Stomach (tissue), 9 donors: ENCODE data around the gene C10orf67. TPM values are rescaled to one million over a fixed set of nuclear protein-coding genes. Genes with fewer than 3 reads are reported as not detected.

Source experiments
- DNase-seq, 2 donors: peaks; one replicate each; pipeline versions ENCODE4 v3.0.0 to v3.0.0-alpha.2; 2013 to 2019
- H3K27ac ChIP-seq, 5 donors: fragments of 200-600 bp in 4 of 5; sonication (generic) in 4 of 5; one replicate each; pipeline ENCODE4 v1.5.1; 2013 to 2019; ENCODE audit warnings: mild to moderate bottlenecking in 1 of 5, moderate library complexity in 1 of 5
- H3K27me3 ChIP-seq, 3 donors: fragments of 200-600 bp; sonication (generic); one replicate each; pipeline ENCODE4 v1.5.1; 2017 to 2019; ENCODE audit warnings: mixed run types in 1 of 3
- H3K36me3 ChIP-seq, 4 donors: fragments of 200-600 bp; sonication (generic); 1 replicate in 3 of 4; 2 replicates in 1 of 4; pipeline ENCODE4 v1.5.1; 2016 to 2019
- H3K4me1 ChIP-seq, 4 donors: fragments of 200-600 bp; sonication (generic); one replicate each; pipeline ENCODE4 v1.5.1; 2016 to 2019
- H3K4me3 ChIP-seq, 4 donors: fragments of 200-600 bp; sonication (generic) in 3 of 4; one replicate each; pipeline ENCODE4 v1.5.1; 2016 to 2019; ENCODE audit warnings: mild to moderate bottlenecking in 1 of 4
- H3K9me3 ChIP-seq, 4 donors: fragments of 200-600 bp; sonication (generic); one replicate each; pipeline ENCODE4 v1.5.1; 2016 to 2019
- EP300 ChIP-seq: sonication (generic); formaldehyde crosslinking; IDR thresholded peaks from one replicate; pipeline ENCODE4 v1.6.1; 2017; ENCODE audit warnings: antibody characterized with exemption
- POLR2A ChIP-seq, 4 donors: fragments of 450-650 bp; IDR thresholded peaks; one replicate each; pipeline ENCODE4 v1.6.1; 2016; ENCODE audit warnings: antibody characterized with exemption in 4 of 4, control low read depth in 2 of 4, mild to moderate bottlenecking in 1 of 4, moderate library complexity in 1 of 4
- POLR2AphosphoS5 ChIP-seq, 3 donors: sonication (generic); formaldehyde crosslinking; IDR thresholded peaks; one replicate each; pipeline ENCODE4 v1.6.1; 2016; ENCODE audit warnings: antibody characterized with exemption in 3 of 3
- WGBS, 5 donors: extraction: QIAGEN DNeasy Blood & Tissue Kit in 3 of 5; methylation state at CpG; one replicate each; pipeline versions ENCODE4 v1.1.5 to v1.1.7; 2013 to 2018; 5-methylcytosine and 5-hydroxymethylcytosine counted together
- intact Hi-C: fragments of 100-400 bp; cut with DNase I; formaldehyde crosslinking; loops from one replicate; pipeline ENCODE4 v1.15.1; 2023; ENCODE audit warnings: low total_unique reads
- polyA plus RNA-seq, 3 donors: library from polyadenylated mRNA; stranded (reverse); fragments of 200-250 nt; gene quantifications; one replicate each; pipeline ENCODE4 v1.2.3, GENCODE V29; 2013
- total RNA-seq, 5 donors: library from RNA; depleted of rRNA; stranded (reverse); fragments of >200 nt; gene quantifications; one replicate each; pipeline versions ENCODE4 v1.1.0 to v1.2.3, GENCODE V29; 2014 to 2016
- TF ChIP-seq, protein P1 (sequence below), 7 experiments: fragments of 450-650 bp in 4 of 7; fragments of 200-600 bp in 3 of 7; sonication (generic) in 3 of 7; IDR thresholded peaks; one replicate each; pipeline ENCODE4 v1.5.1; 2016 to 2019; ENCODE audit warnings: antibody characterized with exemption in 7 of 7, control low read depth in 2 of 7, mild to moderate bottlenecking in 1 of 7
- donor health status: healthy with polysubstance abuse.
- donor health status: Bipolar disorder and iron deficiency.
- donor health status: healthy.

The C10orf67 gene
- total and polyA plus RNA-seq, 8 donors, result 0.18 to 1.2 (median 0.31) TPM; not detected in 5

DNA sequence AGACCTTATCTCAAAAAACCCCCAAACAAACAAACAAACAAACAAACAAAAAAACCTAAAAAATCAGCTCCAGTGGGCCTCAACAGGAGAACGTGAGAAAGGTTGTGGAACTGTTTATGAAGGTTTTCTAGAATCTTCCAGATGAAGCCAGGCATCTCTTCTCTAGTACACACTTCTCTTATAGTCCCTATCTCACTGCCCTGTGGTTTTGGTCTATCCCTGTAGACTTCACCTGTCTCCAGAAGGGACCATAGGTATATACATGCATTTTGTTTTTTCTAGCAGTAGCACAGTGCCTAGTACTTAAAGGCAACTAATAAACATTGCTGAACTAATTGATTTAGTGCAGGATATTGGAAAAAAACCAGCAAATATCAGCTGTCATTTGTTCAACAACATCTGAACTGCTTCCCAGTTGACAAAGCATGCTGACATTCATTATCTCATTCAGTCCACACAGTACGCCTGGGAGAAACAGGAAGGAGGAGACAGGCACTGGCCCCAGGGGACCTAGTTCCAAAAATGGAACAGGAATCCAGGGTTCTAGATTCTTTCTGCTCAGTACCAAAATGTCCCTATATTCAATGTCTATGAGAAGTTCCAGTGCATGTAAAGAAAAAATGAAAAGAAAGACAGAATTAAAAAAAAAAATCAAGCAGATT is 59.8 kb downstream of the C10orf67 start:
- Histone ChIP-seq H3K36me3 (no peaks in the 10 kb centered on the region), H3K4me3 (no peak overlapping the region), H3K27me3 (peaks cover 0 to 9% (median 8%) of the 10 kb centered on the region in 3 donors), H3K4me1 (peaks cover 0 to 7% (median 0%) of the 10 kb centered on the region in 4 donors), H3K9me3 (no peaks in the 10 kb centered on the region), H3K27ac (no peak overlapping the region)
- WGBS, 5 donors, result 25 to 44% (median 35%) methylated on average over 2 of the region's 2 CpGs
- TF ChIP-seq EP300, result no peak
- TF ChIP-seq, protein P1, sequence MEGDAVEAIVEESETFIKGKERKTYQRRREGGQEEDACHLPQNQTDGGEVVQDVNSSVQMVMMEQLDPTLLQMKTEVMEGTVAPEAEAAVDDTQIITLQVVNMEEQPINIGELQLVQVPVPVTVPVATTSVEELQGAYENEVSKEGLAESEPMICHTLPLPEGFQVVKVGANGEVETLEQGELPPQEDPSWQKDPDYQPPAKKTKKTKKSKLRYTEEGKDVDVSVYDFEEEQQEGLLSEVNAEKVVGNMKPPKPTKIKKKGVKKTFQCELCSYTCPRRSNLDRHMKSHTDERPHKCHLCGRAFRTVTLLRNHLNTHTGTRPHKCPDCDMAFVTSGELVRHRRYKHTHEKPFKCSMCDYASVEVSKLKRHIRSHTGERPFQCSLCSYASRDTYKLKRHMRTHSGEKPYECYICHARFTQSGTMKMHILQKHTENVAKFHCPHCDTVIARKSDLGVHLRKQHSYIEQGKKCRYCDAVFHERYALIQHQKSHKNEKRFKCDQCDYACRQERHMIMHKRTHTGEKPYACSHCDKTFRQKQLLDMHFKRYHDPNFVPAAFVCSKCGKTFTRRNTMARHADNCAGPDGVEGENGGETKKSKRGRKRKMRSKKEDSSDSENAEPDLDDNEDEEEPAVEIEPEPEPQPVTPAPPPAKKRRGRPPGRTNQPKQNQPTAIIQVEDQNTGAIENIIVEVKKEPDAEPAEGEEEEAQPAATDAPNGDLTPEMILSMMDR (IDR thresholded peaks at IDR 0.05), result no peak
- TF ChIP-seq POLR2AphosphoS5 (IDR thresholded peaks at IDR 0.05), result no peak
- no peak for TF ChIP-seq POLR2A (IDR thresholded peaks at IDR 0.05)
- no peak for DNase-seq
- intact Hi-C loops, result no loop called here

DNA sequence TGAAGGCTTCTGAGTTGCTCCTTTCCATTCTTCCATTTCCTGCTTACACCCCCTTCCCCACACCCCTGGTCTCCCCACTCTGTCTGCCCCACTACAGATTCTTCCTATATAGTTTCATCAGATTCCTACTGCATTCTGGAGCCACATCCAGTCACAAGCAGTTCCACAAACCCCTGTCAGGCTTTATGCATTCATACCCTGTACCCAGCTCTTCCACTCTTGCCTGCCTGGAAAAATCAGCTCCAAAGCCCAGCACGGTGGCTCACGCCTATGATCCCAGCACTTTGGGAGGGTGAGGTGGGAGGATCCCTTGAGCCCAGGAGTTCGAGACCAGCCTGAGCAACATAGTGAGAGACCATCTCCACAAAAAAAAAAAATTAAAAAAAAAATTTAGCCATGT is 60.4 kb downstream of the C10orf67 start:
- peaks cover 0 to 7% (median 0%) of the 10 kb centered on the region in 4 donors for H3K4me1 ChIP-seq
- H3K36me3 ChIP-seq, result no peaks in the 10 kb centered on the region
- TF ChIP-seq POLR2AphosphoS5 (IDR thresholded peaks at IDR 0.05) (no peak), EP300 (no peak), POLR2A (IDR thresholded peaks at IDR 0.05) (no peak)
- TF ChIP-seq, protein P1 (IDR thresholded peaks at IDR 0.05), result no peak
- DNase-seq, result no peak
- H3K9me3 ChIP-seq, result no peaks in the 10 kb centered on the region
- intact Hi-C loops, result no loop called here
- no peak overlapping the region for H3K4me3 ChIP-seq
- H3K27ac ChIP-seq, result no peak overlapping the region
- 61 to 72% (median 64%) methylated on average over 3 of the region's 3 CpGs for WGBS, 5 donors
- H3K27me3 ChIP-seq, result peaks cover 0 to 10% (median 8%) of the 10 kb centered on the region in 3 donors

DNA sequence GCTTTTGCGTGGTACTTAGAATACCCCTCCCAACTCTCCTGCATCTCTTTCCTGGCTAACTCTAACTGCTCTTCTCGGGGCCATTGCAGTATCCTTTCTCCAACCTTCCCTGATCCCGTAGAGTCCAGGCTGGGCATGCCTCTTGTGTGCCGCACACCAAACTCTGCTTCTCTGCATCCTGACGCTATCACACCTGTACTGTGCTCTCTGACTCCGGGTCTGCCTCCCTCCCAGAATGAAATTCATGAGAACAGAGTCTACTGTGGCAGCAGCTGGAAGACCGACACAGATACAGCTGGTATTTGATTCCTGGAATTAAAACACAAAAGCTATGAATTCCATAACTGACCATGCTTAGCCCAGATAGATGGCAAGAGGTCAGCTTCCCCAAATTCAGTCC is 60.9 kb downstream of the C10orf67 start:
- Histone ChIP-seq H3K27ac (no peak overlapping the region), H3K4me3 (no peak overlapping the region), H3K36me3 (no peaks in the 10 kb centered on the region), H3K9me3 (no peaks in the 10 kb centered on the region), H3K4me1 (peaks cover 0 to 7% (median 0%) of the 10 kb centered on the region in 4 donors), H3K27me3 (peaks cover 0 to 13% (median 8%) of the 10 kb centered on the region in 3 donors)
- TF ChIP-seq, protein P1 (IDR thresholded peaks at IDR 0.05), result no peak
- TF ChIP-seq POLR2AphosphoS5 (IDR thresholded peaks at IDR 0.05) (no peak), EP300 (no peak), POLR2A (IDR thresholded peaks at IDR 0.05) (no peak)
- intact Hi-C loops, result no loop called here
- no peak for DNase-seq
- WGBS, 5 donors, result 58 to 68% (median 61%) methylated on average over 7 of the region's 7 CpGs

- no peak for TF ChIP-seq POLR2AphosphoS5 (IDR thresholded peaks at IDR 0.05)
- TF ChIP-seq, protein P1 (IDR thresholded peaks at IDR 0.05), result no peak
- no peak for TF ChIP-seq POLR2A (IDR thresholded peaks at IDR 0.05)
- TF ChIP-seq EP300, result no peak
- no peak for DNase-seq
- Histone ChIP-seq H3K27me3 (peaks cover 0 to 16% (median 8%) of the 10 kb centered on the region in 3 donors), H3K4me3 (no peak overlapping the region), H3K4me1 (peaks cover 0 to 7% (median 0%) of the 10 kb centered on the region in 4 donors), H3K27ac (no peak overlapping the region), H3K9me3 (no peaks in the 10 kb centered on the region), H3K36me3 (no peaks in the 10 kb centered on the region)
- 39 to 44% (median 43%) methylated on average over 6 of the region's 6 CpGs for WGBS, 5 donors
- intact Hi-C loops, result no loop called here
These were observed 63.6 kb downstream of the C10orf67 start for GRCh38 chr10:23281044-23281433.
